Activated CD4-positive, alpha-beta T cell treated with anti-CD3 and anti-CD28 coated beads for 4 hours (primary cell): ENCODE measurements around the gene TLN1.

Experiments
- DNase-seq, 2 donors: peaks; one replicate each; pipeline ENCODE4 v3.0.0-alpha.2; 2020

Gene TLN1, protein sequence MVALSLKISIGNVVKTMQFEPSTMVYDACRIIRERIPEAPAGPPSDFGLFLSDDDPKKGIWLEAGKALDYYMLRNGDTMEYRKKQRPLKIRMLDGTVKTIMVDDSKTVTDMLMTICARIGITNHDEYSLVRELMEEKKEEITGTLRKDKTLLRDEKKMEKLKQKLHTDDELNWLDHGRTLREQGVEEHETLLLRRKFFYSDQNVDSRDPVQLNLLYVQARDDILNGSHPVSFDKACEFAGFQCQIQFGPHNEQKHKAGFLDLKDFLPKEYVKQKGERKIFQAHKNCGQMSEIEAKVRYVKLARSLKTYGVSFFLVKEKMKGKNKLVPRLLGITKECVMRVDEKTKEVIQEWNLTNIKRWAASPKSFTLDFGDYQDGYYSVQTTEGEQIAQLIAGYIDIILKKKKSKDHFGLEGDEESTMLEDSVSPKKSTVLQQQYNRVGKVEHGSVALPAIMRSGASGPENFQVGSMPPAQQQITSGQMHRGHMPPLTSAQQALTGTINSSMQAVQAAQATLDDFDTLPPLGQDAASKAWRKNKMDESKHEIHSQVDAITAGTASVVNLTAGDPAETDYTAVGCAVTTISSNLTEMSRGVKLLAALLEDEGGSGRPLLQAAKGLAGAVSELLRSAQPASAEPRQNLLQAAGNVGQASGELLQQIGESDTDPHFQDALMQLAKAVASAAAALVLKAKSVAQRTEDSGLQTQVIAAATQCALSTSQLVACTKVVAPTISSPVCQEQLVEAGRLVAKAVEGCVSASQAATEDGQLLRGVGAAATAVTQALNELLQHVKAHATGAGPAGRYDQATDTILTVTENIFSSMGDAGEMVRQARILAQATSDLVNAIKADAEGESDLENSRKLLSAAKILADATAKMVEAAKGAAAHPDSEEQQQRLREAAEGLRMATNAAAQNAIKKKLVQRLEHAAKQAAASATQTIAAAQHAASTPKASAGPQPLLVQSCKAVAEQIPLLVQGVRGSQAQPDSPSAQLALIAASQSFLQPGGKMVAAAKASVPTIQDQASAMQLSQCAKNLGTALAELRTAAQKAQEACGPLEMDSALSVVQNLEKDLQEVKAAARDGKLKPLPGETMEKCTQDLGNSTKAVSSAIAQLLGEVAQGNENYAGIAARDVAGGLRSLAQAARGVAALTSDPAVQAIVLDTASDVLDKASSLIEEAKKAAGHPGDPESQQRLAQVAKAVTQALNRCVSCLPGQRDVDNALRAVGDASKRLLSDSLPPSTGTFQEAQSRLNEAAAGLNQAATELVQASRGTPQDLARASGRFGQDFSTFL (N-terminal part only)

DNA sequence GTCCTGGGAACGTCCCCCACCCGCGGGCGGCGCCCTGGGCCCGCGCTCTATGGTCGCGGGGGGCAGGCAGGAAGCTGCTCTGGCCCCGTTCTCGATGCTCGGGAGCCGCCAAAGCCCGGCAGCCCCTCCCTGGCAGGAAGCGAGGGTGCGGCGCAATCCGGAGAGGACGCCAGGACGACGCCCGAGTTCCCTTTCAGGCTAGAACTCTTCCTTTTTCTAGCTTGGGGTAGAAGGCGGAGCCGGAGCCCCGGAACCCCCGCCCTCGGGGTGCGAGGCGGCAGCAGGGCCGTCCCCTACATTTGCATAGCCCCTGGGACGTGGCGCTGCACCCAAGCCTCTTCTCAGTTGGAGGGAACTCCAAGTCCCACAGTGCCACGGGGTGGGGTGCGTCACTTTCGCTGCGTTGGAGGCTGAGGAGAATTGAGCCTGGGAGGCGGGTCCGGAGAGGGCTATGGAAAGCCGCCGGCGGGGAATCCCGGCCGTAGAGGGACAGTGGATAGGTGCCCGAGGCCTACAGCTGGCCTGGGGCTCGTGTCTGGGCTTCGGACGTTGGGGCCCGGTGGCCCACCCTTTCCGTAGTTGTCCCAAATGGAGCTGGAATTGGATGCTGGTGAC lies at the start of gene TLN1, which contains the start of gene CREB3:
TLN1 (minus strand) TSS at position 11 of the 615 bp plus-strand sequence. CDS start 6,501 bp downstream, outside the sequence.
CREB3 (plus strand) TSS at position 482 of the 615 bp plus-strand sequence; CDS start at position 589, 107 bp downstream.
- peak; percentile 94 to 95 for DNase-seq

DNA sequence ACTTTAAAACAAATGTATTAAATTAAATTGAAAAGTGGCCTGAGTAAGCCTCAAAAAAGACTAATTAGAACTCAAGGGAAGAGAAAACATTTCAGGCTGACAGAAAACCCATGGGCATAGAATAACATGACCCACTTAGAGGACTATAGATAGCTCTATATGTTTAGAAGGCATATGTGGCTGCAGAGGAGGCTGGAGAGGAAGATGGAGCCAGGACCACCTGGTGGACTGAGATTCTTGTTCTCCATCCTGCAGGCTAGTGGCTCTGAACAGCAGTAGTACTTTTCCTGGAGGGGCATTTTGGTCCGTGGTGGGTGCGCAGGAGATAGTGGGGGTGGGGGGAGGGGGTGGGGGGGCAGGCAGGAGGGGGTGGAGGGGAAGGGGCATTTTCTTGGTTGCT lies 49.1 kb upstream of the TLN1 start:
- no peak for DNase-seq

DNA sequence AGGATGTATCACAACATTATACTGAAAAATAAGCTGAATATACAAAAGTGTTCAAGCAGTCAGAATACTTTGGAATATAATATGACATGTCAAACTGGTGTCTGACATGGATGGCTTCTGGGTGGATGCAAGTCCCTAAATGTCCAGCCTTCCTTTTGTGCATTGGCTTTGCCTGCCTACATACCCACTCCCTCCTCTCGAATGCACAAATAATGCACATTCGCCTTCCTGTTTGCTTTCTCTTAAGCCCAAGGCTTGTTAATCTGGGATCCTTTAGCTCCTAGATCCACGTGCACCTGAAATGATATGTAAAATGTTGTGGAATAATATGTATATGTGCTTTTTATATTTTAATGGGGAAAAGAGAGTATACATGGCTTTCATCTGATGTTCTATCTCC lies 46.5 kb upstream of the TLN1 start:
- no peak for DNase-seq

DNA sequence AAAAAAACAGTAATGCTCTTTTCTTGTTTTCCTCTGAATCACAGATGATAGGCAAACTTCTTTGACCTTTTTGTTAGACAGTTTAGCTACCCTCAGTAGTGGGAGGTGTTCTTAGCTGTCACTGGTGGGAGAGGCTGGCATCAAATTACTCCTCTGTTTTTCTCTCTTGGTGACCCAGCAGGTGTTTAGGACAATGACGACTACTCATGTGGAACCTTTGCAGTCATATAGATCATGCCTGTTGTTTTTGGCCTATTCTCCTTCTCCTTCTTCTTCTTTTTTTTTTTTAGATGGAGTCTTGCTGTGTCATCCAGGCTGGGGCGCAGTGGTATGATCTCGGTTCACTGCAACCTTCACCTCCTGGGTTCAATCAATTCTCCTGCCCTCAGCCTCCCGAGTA lies 44.0 kb upstream of the TLN1 start:
- no peak for DNase-seq

DNA sequence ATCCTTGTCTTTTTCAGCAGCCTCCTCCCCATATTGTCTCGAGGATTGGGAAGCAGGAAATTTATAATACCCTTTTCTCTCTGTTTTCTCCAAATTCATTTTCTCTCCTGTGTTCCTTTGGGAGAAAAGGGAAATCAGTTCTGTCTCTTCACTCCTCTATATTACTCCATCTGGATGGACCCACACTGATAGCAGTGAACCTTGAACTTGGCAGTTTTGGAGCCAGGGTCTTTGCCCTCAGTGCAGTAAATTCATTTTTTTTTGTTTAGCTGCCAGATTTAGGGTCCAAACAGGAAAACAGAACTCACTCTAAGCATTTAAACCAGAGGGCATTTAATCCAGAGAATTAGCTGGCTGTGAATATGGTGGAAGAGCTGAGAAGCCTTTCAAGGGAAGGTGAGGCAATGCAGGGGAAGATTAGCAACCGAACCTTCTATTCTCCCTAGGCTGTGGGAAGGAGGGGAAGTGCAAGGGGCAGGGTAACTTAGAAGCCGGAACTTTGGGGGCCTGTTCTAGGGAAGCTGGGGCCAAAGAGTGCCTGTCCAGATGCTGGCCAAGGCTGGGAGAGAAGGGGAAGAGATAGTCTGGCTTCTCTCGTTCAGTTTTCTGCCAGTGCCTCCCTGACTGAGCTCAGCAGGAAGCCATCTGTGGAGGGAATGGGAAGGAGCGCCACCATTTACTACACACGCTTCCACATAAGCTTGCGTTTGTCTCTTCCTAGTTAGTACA lies 43.1 kb upstream of the TLN1 start:
- DNase-seq, result no peak

DNA sequence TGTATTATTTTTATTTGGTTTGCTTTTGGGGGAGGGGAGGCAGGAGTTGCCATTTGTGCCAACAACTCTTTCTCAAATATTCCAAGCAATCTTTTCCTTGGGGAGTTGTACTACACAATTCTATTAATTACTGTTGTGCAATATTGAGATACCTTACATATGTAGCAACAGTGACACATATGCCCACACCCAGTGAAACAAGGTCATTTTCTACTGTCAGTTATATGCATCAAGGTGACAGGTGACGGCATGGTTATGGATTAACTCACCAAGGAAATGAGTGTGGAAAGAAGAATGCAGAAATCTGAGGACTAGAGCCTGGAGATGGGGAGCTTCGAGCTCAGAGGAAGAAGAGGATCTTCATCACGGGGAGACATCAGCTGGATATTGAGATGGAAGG lies 39.9 kb upstream of the TLN1 start:
- DNase-seq, result no peak

DNA sequence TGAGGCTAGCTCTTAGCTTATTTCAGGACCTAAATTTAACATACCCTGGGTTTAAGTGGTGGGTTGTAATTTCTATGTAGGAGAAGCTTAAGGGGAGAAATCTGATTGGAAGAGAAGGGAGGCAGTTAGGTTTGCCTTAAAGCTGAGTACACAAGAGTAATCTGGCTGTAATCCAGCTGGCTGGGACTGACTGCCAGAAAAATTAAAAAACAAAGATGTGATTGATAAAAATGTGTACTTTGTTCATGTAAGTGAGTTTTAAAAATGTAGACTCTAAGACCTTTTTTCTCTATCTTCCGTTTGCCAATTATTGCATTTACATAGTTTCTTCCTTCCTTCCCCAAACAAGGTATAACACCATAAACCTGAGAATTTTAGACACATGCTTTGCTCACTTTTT lies 39.5 kb upstream of the TLN1 start:
- DNase-seq, result no peak

DNA sequence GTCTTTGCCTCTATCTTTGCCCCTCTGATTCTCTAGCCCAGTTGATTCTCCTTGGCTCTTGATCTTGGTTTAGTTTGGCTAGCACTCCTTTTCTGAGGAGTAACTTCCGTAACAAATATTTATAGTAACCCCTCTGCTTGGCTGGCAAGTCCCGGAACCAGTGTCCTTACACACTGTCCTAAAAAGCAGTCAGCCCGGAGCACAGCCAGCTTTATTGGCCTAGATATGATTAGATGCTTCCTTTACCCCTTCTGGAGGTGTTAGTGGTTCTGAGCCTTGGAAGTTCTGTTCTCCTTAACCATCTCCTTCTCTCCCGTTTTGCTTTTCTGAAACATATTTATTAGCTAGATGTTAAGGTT lies 39.1 kb upstream of the TLN1 start:
- no peak for DNase-seq

DNA sequence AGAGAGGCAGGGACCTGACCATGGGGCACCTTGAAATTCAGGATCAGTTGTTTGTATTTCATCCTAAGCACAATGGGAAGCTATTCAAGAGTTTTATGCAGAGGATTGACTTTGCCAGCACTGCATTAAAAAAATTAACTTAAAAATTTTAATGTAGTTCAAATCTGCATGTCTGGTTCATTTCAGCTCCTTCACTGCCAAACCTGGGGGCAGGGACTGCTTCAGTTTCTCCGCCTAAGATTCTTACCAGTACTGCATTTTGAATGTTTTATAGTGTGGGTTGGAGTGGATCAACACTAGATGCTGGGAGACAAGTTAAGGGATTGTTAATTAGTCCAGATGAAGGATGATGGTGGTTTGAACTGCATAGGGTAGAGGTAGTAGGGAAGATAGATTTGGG lies 37.8 kb upstream of the TLN1 start:
- no peak for DNase-seq

DNA sequence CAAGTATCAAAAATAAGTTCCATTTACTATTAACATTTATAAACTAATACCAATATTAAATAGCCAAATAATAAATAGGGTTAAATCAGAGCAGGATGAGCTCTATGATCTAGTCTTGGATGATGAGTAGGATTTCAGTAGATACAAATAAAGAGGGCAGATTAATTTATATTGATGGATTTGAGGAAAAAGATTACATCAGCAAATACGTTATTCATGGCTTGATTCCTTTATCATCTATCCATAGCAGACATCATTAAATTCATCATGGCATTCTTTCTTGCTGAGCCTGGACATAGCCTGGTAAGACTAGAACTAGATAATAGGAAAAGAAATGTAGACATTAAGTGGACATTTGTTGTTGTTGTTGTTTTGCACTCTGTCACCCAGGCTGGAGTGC lies 35.5 kb upstream of the TLN1 start:
- no peak for DNase-seq

DNA sequence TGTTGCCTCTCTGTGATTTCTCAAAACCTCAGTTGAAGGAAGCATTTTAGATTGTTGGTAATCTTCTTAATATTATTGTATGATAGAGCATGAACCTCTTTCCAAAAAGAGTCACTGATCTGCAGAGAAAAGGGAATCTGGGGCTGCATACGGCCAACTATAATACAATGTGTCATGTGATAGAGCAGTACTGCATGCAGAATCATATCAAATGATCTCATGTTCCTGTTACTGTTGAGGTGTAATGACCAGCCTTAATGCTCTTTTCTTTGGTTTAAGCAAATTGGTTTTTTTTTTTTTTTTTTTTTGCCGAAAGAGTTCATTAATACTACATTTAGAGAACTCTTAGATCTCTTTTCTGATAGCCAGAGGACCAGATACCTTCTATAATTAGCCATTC lies 35.0 kb upstream of the TLN1 start:
- DNase-seq, result no peak

DNA sequence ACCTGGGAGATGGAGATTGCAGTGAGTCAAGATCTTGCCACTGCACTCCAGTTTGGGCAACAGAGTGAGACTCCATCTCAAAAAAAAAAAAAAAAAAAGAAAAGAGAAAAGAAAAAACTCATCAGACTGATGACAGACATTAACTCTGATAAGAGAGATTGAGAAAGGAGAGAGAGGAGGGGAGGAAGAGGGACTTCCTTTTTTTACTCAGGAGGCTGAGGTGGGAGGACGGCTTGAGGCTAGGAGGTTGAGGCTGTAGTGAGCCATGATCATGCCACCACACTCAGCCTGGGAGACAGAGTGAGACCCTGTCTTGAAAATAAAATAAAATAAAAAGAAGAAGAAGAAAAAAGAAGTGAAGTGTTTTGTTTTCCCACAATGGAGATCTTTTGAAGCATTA lies 31.8 kb upstream of the TLN1 start:
- DNase-seq, result no peak

DNA sequence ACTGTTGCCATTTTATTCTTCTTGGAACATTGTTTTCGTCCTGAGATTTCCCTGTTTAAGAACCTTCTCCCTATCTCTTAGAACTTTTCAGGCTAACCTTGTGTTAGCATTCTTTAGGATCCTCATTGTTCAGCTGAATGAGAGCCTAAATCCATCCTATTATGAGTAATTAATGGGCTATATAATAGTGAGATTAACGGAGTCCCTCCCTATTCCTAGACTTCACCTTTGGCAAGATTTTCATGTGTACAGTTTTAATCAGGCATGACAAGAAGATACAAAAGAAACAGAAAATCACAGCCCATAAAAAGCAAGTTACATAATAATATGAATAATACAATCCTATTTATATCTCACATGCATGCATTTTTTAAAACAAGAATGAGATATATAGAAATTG lies 31.2 kb upstream of the TLN1 start:
- no peak for DNase-seq

DNA sequence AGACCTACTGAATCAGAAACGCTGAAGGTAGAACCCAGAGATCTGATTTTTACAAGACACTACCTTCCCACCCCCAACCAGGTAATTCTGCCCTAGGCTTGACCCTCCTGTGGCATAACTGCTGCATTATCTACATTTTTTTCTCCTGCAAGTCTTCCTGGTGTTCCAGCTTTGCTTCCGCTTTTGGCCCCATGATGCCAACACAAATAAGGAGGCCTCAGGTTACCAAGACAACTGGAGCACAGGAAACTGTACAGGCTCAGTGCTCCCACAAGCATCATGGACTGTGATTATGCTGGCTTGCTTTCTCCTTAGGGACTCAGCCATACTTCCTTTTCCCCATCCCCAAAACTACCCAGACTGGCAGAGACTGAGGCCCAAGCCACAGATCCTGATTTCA lies 28.7 kb upstream of the TLN1 start:
- DNase-seq, result no peak

DNA sequence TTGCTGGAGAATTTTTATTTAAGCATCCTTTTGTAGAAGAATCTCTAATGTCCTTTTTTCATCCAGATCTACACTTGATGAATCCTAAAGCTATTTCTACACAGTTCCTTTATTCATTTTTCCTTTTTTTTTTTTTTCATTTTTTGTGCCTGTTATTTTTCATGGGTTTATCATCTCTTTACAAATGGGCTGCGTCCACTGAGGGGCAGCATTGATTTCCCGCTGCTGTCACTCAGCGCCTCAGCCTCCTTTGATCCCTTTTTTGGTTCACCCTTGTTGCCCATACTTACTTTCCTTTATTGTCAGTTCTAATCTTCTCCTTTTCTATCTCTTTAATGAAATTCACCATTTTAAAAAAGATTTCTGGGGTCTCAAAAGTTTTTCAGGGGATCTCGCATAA lies 27.8 kb upstream of the TLN1 start:
- DNase-seq, result no peak

DNA sequence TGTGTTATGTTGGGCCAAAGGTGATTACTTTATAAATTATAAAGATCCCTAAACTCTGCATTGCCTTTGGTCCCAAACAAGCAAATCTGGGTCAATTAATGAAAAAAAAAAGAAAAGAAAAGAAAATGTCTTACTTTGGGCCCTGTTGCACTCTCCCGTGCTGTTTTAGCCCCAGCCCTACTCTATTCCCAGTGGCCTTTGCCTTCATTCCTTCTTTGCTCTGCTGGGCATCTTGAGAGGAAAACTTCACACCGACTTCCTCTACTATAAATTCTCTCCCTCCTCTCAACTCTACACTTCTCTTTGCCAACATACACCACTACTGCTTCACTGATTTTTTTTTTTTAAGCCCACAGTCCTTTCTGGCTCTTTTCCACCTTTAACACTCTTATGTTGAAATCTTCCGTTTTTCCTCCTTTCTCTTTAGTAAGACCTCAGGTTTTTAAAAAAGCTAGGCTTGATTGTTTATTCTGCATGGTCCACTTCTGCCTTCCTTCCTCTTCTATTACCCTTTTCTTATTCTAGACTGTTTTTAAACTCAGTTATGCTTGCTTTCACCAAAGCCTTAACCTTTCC lies 26.6 kb upstream of the TLN1 start:
- no peak for DNase-seq

DNA sequence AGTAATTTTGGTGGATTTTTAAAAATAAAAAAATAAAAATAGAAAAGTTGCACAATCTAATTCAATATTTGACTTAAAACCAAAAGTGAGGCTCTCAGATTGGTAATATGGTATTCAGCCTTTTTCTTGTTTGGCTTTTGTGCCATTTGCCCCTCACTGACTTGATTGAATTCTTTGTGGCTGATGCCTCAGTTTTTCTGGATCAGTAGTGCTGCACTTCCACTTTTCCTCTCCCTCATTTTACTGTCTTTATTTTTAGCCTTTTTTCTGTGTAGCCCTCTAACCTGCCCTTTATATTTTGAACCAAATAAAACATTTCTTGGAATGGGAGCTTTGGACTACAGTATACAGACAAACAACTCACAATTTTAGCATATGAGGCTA lies 25.9 kb upstream of the TLN1 start:
- no peak for DNase-seq

DNA sequence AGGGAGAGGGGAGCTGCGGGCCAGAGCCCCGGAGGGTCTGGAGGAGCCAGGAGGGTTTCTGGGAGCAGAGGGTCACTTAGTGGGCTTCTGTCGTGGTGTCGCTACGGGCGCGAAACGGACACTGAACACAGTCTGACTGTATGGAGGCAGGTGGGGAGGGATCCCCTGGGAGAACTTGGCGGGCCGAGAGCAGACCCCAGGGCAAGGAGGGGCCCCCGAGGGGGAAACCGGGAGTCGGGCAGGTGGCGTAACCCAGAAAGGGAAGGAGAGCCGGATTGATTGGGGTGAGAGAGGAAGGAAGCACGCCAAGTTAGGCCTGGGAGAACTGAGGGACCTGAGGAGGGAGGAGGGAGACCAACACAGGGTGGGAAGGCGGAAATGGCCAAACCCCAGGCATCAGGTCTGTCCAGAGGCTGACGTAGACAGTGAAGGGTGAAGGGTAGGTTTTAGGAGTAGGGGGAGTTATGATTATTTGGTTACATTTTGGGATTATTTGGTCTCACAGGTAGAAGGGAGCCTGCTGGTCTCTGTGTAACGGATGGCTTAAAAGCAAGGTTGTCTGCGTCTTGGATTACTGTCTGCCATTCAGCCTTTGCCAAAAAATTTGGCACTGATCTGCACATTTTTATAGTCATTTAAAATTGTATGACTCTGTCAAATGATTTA lies 25.4 kb upstream of the TLN1 start:
- DNase-seq, result peak in 1 of 2 donors; percentile 8

DNA sequence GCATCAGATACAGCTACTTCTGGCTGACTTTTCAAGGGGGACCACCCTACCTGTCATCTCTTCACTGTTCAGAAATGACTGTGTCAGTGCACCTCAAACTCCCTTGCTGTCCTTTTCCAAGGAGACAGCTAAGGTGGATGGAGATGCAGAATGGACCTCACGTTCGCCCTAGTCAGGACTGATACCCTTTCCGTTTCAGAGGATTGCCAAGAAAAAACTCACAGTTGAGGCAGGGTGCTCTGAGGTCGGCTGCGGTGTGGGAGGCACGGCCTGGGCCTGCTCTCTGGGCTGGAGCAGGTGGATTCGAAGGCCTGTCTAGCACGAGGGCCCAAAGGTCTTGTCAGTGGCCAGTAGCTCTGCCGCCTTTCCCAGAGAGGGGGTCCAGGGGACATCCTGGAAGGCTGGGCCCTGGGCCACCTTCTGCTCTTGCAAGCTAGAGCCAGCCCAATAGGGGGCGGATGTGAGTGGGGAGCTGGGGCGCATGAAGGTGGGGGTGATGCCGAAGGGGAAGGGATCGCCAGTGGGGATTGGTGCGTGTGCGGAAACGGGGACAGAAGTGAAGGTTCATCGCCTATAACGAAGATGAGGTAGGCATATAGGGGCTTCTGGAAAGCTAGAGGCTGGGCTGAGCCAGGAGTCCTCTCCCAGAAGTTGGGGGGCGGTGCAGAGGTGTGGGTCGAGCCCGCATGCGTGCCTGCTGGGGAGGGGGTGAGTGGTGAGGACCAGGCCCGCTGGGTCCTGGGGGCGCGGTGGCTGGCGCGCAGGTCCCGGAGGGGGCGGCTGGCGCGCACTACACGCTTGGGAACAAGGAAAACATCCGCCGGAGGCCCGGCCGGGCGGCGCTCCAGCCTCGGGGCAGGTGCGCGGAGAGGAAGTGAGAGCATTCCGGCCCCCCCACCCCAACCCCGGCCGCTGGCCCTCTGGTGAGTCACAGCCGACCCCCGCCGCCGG lies 24.6 kb upstream of the TLN1 start:
- peak; percentile 76 to 82 for DNase-seq

DNA sequence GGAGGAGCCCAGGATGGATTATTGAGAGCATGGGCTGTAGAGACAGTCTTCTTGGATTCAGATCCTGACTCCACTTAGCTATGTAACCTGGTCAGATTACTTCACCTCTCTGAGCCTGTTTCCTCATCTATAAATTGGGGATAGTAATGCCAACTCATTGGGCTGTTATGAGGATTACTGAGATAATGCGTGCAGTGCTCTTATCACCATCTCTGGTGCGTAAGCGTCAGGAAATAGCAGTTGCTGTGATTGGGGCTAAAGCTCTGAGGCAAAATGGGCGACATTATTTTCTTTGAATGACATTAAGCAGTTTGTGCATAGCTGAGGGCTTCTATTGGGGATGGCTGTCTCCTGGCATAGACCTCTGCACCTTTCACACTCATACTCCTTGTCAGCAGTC lies 23.1 kb upstream of the TLN1 start:
- DNase-seq, result no peak
